ENCODE data around the gene GABRB1.
"Not testable (repeated sequence)": the region's sequence is repeated elsewhere in the genome, so short reads cannot be mapped to it uniquely, and the experiment has no call there.

Gene GABRB1

DNA sequence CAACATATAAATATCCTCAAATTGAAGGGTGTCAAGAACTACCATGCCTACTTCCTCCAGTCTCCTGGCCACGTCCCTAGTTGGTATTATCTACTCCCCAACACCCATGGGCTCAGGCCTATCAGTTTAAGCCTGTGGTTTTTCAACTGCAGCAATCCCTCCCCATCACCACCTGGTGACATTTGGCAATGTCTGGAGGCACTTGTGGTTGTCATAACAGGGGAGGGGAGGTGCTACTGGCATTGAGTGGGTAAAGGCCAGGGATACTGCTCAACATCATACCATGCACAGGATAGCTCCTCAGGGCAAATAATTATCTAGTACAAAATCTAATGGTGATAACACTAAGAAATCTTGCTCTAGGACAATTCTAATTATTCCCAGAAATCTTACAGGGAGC, 336.8 kb downstream of the GABRB1 start:
- DNase-seq (ENCODE audit: low read depth, low spot score): no peak

GRCh38 chr4:47372561-47372960, 341.2 kb downstream of the GABRB1 start:
- DNase-seq (ENCODE audit: low read depth, low spot score): no peak
- H3K27ac ChIP-seq: no peak overlapping the region

More for the DNA sequence above, 336.8 kb downstream of the GABRB1 start:
- no peak overlapping the region for H3K27ac ChIP-seq

- DNase-seq (ENCODE audit: low read depth, low spot score): no peak
- no peak overlapping the region for H3K27ac ChIP-seq
Observed at GRCh38 chr4:47373174-47373573, 341.8 kb downstream of the GABRB1 start.

- no peak overlapping the region for H3K27ac ChIP-seq
- no peak for DNase-seq (ENCODE audit: low read depth, low spot score)
Observed at GRCh38 chr4:47373709-47374108, 342.3 kb downstream of the GABRB1 start.

GRCh38 chr4:47374477-47374876, 343.1 kb downstream of the GABRB1 start:
- DNase-seq (ENCODE audit: low read depth, low spot score): peak; percentile 41
- no peak overlapping the region for H3K27ac ChIP-seq

- not testable (repeated sequence) for H3K27ac ChIP-seq; DNase-seq (ENCODE audit: low read depth, low spot score)
Observed at GRCh38 chr4:47378021-47378530, 346.7 kb downstream of the GABRB1 start.

- no peak overlapping the region for H3K27ac ChIP-seq
- DNase-seq (ENCODE audit: low read depth, low spot score): no peak
Observed at GRCh38 chr4:47381172-47381571, 349.8 kb downstream of the GABRB1 start.

- no peak for DNase-seq (ENCODE audit: low read depth, low spot score)
- no peak overlapping the region for H3K27ac ChIP-seq
Observed at GRCh38 chr4:47382846-47383360, 351.5 kb downstream of the GABRB1 start.

- no peak for DNase-seq (ENCODE audit: low read depth, low spot score)
Observed at GRCh38 chr4:47383829-47384427, 352.6 kb downstream of the GABRB1 start.

DNA sequence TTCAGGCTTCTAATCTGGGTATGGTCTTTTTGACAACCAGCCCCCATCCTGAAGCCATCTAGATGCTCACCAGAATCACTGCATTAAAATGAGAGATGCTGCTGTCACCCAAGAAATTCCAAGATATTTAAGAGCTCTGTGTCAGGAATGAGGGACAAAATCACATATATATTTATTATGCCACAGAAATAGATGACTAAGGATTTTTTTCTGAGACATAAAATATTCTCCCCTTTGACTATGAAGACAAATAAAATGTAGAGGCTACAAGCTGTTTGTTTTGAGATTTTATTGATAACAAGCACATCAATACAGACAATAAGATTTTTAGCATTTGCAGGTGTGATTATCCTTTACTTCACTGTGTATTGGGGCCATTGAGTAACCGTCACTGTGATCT, 354.8 kb downstream of the GABRB1 start:
- no peak for DNase-seq (ENCODE audit: low read depth, low spot score)
- H3K27ac ChIP-seq: no peak overlapping the region

More at GRCh38 chr4:47383829-47384427, 352.6 kb downstream of the GABRB1 start:
- H3K27ac ChIP-seq: no peak overlapping the region

GRCh38 chr4:47386561-47387235, 355.3 kb downstream of the GABRB1 start:
- H3K27ac ChIP-seq: no peak overlapping the region

GRCh38 chr4:47390428-47391125, 359.2 kb downstream of the GABRB1 start:
- H3K27ac ChIP-seq: no peak overlapping the region
- DNase-seq (ENCODE audit: low read depth, low spot score): no peak

More at GRCh38 chr4:47386561-47387235, 355.3 kb downstream of the GABRB1 start:
- DNase-seq (ENCODE audit: low read depth, low spot score): no peak

DNA sequence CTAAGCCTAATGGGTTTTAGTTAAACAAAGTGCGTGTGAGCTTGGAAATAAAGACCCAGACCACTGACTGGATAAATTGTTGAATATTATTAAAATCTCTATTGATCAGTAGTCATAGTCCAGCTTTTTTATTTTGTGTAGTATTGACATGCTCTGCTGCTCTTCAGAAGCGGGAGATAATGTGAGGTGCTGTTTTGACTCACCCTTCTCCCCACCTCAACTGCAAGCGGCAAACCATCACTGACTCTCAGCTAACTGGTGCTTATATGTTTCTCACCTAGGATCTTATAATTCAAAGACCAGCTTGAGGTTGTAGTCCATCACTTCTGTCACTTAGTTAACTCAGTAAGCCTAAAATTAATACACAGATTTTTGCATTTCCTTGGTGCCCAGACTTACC, 359.9 kb downstream of the GABRB1 start:
- no peak for DNase-seq (ENCODE audit: low read depth, low spot score)
- no peak overlapping the region for H3K27ac ChIP-seq

GRCh38 chr4:47406408-47406807, 375.0 kb downstream of the GABRB1 start:
- DNase-seq (ENCODE audit: low read depth, low spot score): no peak

GRCh38 chr4:47410271-47410670, 378.9 kb downstream of the GABRB1 start:
- DNase-seq (ENCODE audit: low read depth, low spot score): no peak
- no peak overlapping the region for H3K27ac ChIP-seq

More at GRCh38 chr4:47406408-47406807, 375.0 kb downstream of the GABRB1 start:
- H3K27ac ChIP-seq: no peak overlapping the region

DNA sequence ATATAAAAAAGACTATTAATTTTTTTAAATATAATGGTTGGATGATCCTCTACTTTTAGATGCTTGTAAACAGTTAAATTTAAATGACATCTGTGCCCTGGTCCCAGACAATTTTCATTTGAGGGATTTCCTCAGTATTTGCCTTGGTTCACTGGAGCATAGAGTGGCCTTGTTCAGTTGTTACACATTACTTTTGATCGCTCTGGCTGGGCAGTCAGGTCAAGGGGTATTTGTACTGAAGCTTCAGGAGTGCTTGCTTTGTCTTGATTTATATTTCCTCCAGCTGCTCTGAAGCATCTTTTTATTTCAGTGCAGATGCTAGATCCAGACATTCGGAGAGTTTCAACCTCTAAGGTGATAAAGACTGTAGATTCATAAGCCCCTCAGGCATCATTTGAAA, 382.2 kb downstream of the GABRB1 start:
- no peak overlapping the region for H3K27ac ChIP-seq
- no peak for DNase-seq (ENCODE audit: low read depth, low spot score)

DNA sequence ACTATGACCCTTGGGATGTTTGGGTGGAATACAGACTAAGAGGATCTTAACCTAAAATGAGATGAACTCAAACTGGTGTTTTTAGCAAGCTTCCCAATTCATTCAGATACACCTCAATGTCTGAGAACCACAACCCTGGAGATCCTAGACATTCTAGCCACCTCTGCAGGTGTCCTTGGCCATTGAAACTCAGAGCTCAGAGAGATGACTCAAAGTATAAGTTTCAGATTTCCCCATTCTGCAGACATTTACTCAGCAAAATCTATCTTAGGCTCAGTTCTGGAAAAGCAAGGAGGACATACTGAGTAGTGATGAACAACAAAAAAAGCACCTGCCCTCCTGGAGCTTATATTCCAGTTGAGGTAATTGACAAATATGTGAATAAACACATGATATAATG, 384.4 kb downstream of the GABRB1 start:
- H3K27ac ChIP-seq: no peak overlapping the region
- DNase-seq (ENCODE audit: low read depth, low spot score): no peak

GRCh38 chr4:47418147-47418546, 386.8 kb downstream of the GABRB1 start:
- no peak overlapping the region for H3K27ac ChIP-seq
- DNase-seq (ENCODE audit: low read depth, low spot score): no peak

GRCh38 chr4:47419296-47419695, 387.9 kb downstream of the GABRB1 start:
- no peak overlapping the region for H3K27ac ChIP-seq
- no peak for DNase-seq (ENCODE audit: low read depth, low spot score)

DNA sequence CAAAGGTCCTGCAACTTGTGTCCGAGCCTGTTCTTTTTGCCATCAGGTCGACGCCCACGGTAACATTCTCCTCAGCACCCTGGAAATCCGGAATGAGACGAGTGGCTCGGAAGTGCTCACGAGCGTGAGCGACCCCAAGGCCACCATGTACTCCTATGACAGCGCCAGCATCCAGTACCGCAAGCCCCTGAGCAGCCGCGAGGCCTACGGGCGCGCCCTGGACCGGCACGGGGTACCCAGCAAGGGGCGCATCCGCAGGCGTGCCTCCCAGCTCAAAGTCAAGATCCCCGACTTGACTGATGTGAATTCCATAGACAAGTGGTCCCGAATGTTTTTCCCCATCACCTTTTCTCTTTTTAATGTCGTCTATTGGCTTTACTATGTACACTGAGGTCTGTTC, 394.3 kb downstream of the GABRB1 start:
- DNase-seq (ENCODE audit: low read depth, low spot score): no peak
- H3K27ac ChIP-seq: no peak overlapping the region

GRCh38 chr4:47427935-47428334, 396.6 kb downstream of the GABRB1 start:
- DNase-seq (ENCODE audit: low read depth, low spot score): no peak
- H3K27ac ChIP-seq: no peak overlapping the region

Measured in epithelial cell of prostate (primary cell).